Hematopoietic multipotent progenitor cell treated with erythropoietin and hydrocortisone succinate and interleukin-3 and kit ligand, for 15 days (in vitro differentiated cells): Measurements from ENCODE around the gene RNF212B.
"Not testable (repeated sequence)": the region's sequence is repeated elsewhere in the genome, so short reads cannot be mapped to it uniquely, and the experiment has no call there.

Experiments
- DNase-seq: peaks from one replicate; pipeline ENCODE4 v3.0.0-alpha.2; 2015; ENCODE audit warnings: low spot score

RNF212B gene

DNA sequence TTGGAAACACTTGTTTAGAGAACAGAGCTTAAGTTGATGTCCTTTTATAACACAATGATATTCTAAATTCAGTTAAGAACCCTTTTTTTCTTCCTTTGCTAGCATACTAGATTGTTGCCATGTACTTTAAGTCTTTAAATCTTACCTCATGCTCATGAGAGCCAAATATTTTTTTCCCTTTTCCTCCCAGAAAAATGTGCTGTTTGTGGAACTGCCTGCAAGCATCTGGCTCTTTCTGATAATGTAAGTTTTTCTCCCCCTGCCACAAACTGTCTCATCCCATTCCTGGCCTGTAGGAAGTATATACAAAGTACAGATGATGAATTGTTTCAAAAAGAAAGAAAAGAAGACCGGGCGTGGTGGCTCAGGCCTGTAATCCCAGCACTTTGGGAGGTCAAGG, 5.3 kb downstream of the RNF212B start:
- DNase-seq, result no peak

DNA sequence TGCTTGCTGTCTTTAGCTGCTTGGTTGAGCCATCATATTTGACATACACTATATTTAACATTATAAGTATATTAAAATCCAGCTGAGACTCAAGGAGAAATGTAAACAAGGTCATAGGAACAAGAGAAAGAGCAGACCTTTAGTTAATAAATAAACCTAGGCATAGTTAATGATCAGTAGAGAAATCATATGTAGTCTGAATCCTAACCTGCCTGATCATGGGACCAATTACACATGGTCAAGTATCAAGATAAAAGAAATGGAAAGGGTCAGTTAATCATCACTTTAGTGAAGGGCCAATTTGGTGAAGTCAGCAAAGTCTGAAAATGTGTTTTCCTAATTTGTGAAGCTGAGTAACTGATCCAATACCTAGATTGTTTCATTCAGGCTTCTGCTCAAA, 7.5 kb downstream of the RNF212B start:
- DNase-seq, result no peak

DNA sequence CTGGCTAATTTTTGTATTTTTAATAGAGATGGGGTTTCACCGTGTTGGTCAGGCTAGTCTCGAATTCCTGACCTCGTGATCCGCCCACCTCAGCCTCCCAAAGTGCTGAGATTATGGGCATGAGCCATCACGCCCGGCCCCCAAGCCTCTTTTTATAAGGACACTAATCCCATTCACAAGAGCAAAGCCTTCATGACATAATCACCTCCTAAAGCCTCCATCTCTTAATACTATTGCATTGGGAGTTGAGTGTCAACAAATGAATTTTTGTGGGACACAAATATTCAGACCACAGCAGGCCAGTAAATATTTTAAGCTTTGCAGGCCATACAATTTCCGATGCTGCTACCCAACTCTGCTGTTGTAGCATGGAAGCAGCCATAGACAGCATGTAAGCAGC, 10.9 kb downstream of the RNF212B start:
- no peak for DNase-seq

DNA sequence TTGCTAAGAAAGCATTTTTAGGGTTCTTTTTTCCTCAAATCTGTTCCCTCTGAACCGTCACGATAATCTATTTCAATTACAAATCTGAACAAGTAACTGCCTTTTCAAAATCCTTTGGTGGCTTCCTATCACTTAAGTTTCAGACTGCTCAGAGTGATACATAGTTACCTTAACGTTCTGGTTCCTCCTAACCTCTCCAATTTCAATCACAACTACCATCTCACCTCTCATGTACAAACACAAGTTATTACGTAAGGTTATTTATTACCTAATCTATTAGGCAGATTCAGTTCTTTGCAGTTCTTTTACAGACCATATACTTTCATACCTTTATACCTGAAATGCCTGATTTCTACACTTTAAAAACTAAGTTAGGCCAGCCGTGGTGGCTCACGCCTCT, 12.1 kb downstream of the RNF212B start:
- DNase-seq, result no peak

DNA sequence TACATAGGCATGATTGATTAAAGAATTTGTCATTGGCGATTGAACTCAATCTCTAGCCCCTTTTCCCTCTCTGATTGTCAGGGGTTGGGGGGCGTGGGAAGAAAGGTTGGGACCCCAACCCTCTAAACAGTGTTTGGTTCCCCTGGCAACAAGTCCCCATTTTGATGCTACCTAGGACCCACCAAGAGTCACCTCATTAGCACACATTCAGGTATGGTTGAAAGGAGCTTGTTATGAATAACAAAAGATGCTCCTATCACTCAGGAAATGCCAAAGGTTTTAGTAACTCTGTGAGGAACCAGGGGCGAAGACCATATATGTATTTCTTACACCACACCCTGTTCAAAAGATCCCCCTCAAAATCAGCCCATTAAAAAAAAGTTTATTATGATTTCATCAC, 14.3 kb downstream of the RNF212B start:
- no peak for DNase-seq

DNA sequence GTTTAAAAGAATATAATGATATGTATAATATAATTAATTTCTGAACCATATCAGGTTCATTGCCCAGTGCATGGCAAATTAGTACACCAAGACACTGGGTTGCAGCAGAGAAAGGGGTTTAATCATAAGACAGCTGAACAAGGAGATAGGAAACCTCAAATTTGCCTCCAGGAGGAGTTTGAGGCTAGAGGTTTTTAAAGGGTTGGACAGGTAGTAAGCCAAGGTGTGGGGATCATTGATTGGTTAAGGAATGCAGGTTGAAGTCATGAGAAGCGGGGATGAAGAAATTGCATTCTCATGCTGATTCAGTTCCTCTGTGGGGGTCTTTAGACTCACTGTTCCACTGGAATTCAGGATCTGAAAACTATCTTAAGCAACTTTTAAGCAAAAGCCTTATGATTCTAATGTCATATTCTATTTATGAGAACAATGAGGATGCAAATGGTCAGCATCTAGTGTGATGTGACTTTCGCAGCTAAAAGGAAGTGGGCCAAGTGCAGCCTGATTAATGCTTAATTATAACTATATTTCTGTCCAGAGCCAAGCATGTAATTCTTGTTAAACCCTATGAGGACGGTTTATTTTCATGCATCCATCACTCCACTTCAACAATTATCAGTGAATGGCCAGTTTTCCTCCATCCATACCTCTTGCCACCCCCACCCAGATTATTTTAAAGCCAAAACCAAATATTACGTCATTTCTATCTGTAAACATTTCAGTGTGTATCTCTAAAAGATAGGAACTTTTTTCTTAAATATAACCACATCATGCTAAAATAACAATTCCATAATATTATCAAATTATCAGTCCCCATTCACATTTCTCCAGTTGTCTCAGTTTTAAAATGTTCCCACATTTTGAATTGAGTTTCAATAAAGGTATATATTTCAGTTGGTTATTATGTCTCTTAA, 14.9 kb downstream of the RNF212B start:
- no peak for DNase-seq

DNA sequence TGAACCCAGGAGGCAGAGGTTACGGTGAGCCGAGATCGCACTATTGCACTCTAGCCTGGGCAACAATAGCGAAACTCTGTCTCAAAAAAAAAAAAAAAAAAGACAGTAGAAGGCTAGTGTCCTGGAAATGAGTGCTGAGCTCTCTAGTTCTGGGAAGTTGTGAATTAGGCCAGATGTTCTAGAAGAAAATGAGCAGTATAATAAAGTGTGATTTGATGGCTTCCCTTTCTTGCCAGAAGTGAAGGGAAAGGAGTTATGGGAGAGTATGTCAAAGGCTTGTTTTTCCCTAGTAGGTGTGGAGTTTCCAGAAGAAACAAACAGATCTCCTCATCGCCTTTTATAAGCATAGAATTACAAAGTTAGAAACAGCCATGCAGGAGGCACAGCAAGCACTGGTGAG, 20.5 kb downstream of the RNF212B start:
- DNase-seq, result no peak

DNA sequence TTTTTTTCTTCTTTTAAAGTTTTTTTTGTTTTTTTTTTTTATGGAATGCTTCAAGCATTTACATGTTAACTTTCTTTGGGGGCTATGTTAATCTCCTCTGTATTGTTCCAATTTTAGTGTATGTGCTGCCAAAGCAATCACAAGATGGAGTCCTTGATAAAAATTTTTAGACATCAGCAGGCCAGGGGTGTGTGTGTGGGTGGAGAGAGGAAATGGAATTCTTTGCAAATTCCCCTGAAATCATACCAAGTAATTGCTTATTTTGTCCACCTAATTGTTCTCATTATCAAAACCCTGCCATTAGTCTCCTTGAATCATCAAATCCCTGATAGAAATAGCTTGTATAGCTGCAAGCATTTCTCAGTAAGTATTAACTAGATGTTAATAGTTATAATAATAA, 21.7 kb downstream of the RNF212B start:
- DNase-seq, result no peak

DNA sequence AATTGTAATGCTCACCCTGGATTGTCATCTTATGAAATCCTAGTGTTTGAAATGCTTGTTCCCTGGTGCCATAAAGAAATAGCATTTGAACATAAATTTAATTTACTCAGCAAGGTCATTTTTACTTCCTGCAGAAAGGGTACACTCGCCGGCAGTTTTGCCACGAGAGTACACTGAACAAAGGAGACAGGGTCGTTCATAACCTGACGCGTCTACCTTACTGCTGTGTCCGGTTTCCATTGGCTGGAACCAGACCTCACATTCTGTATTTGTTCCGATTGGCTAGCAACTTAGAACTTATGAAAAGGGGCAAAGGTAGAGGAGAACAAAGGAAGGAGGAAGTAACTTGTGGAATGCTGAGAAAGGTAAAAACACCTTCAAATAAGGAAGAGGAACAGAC, 23.1 kb downstream of the RNF212B start:
- not testable (repeated sequence) for DNase-seq

DNA sequence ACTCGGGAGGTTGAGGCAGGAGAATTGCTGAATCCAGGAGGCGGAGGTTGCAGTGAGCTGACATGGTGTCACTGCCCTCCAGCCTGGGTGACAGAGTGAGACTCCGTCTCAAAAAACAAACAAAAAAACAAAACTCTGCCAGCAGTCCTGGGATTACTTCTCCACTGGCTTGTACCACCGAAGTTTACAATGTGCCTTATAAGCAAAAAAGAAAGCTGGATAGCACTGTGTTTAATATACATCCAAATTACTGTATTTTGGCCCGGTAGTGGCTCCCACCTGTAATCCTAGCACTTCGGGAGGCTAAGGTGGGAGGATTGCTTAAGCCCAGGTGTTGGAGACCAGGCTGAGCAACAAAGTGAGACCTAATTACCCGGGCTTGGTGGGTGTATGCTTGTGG, 31.5 kb downstream of the RNF212B start:
- DNase-seq, result no peak

DNA sequence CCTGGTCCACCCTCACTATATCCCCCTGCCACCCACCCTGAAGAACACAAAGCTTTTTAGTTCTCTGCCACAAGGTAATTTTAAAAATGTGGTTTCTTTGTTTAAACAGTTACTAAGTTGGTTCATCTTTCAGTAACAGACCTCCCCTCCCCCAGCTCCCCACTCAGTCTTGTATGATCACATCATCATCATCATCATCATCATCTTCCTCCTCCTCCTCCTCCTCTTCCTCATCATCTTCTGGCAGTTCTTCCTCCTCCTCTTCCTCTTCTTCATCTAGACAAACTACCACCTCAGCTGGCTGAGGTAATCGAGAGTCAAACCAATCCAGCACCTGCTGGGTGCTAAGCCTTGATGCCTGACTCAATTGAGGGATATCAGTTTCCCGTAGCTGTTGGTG, 37.7 kb downstream of the RNF212B start:
- DNase-seq, result no peak

DNA sequence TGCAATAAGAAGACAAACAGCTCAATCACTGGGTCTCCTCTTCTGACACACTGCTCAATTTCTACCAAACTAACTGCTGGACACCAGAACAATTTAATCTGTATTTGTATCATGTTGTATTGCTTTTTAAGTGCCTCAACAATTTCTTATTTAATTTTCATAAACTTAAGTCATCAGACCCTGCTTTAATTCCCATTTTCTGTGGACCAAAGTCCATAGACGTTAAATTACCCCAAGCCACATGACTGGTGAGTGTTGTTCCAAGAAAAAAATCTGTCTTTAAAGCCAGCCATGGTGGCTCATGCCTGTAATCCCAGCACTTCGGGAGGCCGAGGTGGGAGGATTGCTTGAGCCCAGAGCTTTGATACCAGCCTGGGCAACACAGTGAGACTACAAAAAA, 39.5 kb downstream of the RNF212B start:
- DNase-seq, result no peak

DNA sequence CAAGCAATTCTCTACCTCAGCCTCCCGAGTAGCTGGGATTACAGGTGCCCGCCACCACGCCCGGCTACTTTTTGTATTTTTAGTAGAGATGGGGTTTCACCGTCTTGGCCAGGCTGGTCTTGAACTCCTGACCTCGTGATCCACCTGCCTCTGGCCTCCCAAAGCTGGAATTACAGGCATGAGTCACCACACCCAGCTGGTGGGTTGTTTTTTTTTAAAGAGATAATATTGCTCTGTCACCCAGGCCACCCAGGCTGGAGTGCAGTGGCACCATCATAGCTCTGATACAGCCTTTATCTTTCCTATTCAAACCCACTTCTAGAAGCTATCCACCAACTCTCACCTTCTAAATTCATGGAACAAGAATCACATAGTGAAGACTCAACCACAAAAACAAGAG, 40.2 kb downstream of the RNF212B start:
- not testable (repeated sequence) for DNase-seq

DNA sequence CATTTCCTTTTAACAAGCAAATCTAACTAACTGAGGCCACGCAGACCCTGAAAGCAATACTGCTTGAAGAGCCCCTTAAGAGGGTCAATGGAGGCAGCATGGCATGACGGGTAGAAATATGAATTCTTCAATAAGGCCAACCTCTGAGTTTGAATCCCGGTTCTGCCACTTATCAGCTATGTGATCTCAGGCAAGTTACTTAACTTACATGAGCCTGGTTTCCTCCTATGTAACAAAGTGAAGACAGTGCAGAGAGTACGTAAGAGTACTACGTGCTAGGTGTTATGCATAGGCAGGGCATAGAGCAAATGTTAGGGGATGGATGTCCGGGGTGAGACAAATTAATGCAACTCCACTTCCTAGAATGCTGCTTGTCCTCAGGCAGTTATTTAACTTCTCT, 43.5 kb downstream of the RNF212B start:
- no peak for DNase-seq

DNA sequence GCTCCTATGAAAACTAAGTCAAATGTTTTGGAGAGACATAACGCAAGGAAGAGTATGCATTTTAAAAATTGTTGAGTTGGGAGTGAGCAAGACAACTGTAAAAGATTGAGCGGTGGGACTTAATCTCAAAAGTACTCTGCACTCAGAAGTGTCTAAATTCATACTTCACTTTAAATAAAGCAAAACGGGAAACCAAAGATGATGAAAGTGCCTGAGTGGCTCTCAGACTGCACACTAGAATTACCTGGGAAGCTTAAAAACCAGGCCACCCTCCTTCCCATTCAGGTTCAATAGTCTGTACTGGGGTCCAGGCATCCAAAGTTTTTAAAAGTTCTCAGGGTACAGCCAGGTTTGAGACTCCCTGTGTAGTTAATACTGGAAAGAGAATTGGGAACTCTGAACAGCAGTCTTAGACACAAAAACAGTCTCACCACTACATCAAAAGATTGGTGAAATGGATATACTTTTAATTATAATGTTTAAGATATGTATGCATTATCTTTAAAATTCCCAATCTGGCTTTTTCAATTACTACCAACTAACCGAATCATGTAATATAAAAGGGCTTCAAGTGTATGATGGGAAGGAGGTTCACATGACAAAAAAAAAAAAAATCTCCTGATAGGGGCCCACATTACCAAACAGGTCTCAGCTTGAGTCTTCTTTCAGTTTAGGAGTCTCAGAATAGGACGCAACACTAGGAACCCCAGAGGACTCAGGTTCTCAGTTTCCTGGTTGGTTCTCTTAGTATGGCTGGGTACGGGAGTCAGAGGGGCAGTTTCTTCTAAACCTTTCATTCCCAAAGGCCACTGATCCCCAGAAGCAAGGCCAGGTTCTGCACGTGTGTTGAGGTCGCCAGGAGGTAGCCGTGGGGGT, 47.2 kb downstream of the RNF212B start:
- DNase-seq, result peak; percentile 17

DNA sequence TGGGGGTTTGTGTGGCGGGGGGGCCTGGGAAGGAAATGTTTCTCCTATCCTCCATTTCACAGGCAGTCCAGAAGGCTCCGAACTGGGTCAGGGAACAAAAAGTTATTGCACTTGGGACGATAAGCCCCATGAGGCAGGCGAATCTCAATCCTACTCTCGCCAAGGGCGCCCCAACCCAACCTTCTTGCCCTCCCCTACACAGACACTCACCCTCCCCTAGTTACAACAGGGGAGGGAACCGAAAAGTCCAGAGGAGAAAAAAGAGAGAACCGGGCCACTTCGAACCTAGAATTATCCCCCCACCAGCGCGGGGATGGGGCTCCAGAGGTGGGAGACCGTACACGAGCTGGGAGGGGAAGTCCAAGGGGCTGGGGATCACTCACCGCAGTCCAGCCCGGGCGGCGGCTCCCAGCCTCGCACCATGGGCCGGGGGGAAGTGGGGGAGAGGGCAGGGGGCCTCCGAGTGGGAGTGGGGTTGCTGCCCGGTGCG, 47.8 kb downstream of the RNF212B start:
- peak; percentile 37 for DNase-seq

DNA sequence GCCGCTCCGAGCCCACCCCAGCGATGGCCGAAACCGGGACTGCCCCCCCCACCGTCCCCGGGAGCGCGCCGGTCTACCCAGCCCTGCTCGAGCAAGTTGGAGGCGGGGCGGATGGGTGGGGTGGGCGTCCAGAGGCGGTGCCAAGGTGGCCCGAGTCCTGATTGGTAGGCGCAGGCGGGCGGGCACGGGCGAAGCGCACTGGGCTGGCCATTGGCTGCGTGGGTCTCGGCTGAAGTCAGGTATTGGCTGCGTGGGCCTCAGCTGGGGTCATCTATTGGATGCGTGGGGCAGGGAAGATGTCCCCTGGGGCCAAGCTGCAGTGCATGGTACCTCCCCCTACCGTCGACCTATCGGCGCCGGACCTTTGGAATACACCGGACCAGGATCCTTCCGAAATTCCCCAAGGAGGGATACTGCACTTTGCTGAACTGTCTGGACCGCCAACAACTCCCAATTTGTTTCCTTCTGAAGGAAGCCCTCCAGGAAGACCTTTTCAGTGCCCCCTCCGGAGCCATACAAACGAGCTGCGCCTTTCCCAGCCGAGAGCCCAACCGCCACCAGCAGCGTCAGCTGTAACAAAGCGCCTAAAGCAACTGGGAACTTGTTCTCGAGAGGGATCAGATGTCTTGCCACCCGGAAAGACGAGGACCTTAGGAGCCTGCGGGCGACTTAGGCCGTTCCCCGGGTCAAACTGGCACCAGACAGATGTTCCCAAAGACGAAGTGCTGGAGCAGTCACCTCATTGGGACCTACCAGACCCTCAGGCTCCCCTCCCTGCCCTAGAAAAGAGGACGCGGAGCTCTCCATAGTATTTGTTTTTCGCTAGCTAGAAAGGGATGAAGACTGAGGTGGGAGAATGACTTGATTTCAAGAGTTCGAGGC, 48.5 kb downstream of the RNF212B start, which contains the start of gene HOMEZ:
TSS of gene HOMEZ (minus strand) at position 113 of the 882 bp plus-strand sequence. CDS start 180 bp downstream, outside the sequence.
- DNase-seq, result peak; percentile 98

DNA sequence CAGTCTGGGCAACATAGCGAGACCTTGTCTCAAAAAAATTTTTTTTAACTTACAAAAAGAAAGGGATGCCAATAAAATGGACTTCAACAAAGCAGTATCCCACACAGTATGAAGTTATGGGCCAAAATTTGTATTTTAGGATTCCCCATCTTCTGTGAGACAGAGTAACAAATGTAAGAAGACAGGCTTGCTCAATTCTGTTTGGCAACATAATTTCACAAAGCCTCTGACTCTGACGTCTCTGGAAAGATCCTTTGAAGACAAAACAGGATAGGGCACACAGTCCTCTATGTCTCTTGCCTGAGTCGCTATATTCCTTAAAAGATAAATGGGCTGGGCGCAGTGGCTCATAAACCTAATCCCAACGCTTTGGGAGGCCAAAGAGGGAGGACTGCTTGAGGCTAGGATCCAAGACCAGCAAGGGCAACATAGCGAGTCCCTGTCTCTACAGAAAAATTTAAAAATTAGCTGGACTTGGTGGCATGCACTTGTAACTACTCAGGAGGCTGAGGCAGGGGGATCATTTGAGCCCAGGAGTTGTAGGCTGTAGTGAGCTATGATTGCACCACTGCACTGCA, 49.3 kb downstream of the RNF212B start:
- DNase-seq, result no peak

DNA sequence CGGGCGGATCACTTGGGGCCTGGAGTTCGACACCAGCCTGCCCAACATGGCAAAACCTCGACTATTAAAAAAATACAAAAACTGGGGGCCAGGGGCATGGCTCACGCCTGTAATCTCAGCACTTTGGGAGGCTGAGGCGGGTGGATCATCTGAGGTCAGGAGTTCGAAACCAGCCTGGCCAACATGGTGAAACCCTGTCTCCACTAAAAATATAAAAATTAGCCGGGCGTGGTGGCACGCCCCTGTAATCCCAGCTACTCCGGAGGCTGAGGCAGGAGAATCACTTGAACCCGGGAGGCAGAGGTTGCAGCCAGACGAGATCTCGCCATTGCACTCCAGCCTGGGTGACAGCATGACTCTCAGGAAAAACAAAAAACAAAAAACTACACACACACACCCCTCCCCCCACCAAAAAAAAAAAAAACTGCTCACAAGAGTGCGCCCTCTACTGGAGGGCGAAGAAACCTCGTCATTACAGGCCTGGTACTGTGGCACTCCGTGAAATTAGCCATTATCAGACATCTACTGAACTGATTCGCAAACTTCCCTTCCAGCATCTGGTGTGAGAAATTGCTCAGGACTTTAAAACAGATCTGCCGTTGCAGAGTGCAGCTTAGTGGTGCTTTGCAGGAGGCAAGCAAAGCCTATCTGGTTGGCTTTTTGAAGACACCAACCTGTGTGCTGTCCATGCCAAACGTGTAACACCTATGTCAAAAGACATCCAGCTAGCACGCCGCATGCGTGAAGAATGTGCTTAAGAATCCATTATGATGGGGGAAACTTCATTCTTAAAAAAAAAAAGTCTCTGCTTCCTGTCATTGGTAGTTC, 57.2 kb downstream of the RNF212B start:
- peak; percentile 81 for DNase-seq

DNA sequence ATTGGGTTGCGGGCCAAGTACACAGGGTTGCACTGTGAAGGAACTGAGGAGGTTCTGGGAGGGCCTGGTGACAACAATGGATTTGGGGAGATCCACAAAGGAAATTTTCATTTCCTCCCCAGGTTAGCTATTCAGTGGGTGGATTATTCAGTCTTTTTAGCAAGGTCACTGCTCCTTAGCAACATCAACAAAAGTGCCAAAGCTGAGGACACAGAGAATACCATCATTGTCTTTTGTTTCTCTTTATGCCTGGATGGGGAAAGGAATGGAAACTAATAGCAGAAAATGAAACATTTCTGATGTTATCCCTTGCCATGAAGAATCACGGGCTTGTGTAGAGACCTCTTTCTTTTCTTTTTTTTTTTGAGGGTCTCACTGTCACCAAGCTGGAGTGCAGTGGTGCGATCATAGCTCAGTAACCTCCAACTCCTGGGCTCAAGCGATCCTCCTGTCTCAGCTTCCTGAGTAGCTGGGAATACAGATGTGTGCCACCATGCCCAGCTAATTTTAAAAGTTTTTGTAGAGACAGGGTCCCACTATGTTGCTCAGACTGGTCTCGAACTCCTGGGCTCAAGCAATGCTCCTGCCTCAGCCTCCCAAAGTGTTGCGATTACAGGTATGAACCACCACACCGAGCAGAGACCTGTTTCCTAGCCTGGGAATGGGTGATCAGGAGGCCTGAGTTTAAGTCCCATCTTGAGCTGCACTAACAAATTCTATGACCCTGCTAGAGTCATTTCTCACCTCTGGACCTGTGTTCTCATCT, 58.5 kb downstream of the RNF212B start:
- no peak for DNase-seq
